HEK293 (cell line): Measurements from ENCODE around the gene RFTN1.
A peak's percentile ranks its signal among the peaks of the same experiment; 100 is the strongest.

Experiments
- CTCF ChIA-PET: fragments of 350-600 bp; formaldehyde crosslinking; extraction: SDS; loops from one replicate; lab custom pipeline; 2021; ENCODE audit warnings: antibody characterized with exemption; lab: Yijun Ruan, JAX
- POLR2A ChIA-PET: fragments of 300-600 bp; formaldehyde crosslinking; extraction: SDS; loops from one replicate; lab custom pipeline; 2020; ENCODE audit warnings: antibody characterized with exemption, inconsistent platforms; lab: Yijun Ruan, JAX
- H3K27ac ChIP-seq: fragments of 200-500 bp; sonication (Bioruptor generic); 2 replicates; pipeline ENCODE4 v1.5.1; 2014; ENCODE audit warnings: low read depth, low read length, control low read depth, inconsistent platforms; ENCODE audit errors: extremely low read depth
- H3K36me3 ChIP-seq, 2 experiments: fragments of 200-500 bp in 1 of 2; sonication (Bioruptor generic) in 1 of 2; 1 replicate in 1 of 2; 2 replicates in 1 of 2; pipeline ENCODE4 v1.5.1; 2014 to 2017; ENCODE audit warnings: inconsistent platforms in 2 of 2, low read length in 2 of 2; ENCODE audit not compliant: control insufficient read depth in 2 of 2, insufficient read depth in 1 of 2
- H3K4me1 ChIP-seq: fragments of 200-500 bp; sonication (Bioruptor generic); 2 replicates; pipeline ENCODE4 v1.5.1; 2014; ENCODE audit warnings: mild to moderate bottlenecking, low read length, inconsistent platforms; ENCODE audit not compliant: control insufficient read depth, insufficient read depth
- H3K4me3 ChIP-seq: 2 replicates; pipeline ENCODE4 v1.5.1; 2011; ENCODE audit warnings: low read depth, mild to moderate bottlenecking, control low read depth, low read length, moderate library complexity
- H3K9me3 ChIP-seq: fragments of 200-500 bp; sonication (Bioruptor generic); 2 replicates; pipeline ENCODE4 v1.5.1; 2014; ENCODE audit warnings: low read depth, low read length, inconsistent platforms; ENCODE audit not compliant: control insufficient read depth, insufficient read depth
- KLF8 ChIP-seq: fragments of 450-650 bp; formaldehyde crosslinking; IDR thresholded peaks from 2 replicates; pipeline ENCODE4 v1.5.1; 2016; ENCODE audit warnings: missing biosample characterization, missing genetic modification characterization
- OSR2 ChIP-seq: fragments of 450-650 bp; formaldehyde crosslinking; IDR thresholded peaks from 2 replicates; pipeline ENCODE4 v1.5.1; 2016; ENCODE audit warnings: missing biosample characterization, missing genetic modification characterization
- PRDM1 ChIP-seq: fragments of 450-650 bp; formaldehyde crosslinking; IDR thresholded peaks from 2 replicates; pipeline ENCODE4; 2016; ENCODE audit warnings: missing biosample characterization, missing genetic modification characterization
- RBAK ChIP-seq: fragments of 450-650 bp; formaldehyde crosslinking; IDR thresholded peaks from 2 replicates; pipeline ENCODE4 v1.5.1; 2016; ENCODE audit warnings: missing biosample characterization, missing genetic modification characterization
- SETDB1 ChIP-seq: IDR thresholded peaks from one replicate; pipeline ENCODE4 v1.6.1; 2017; ENCODE audit warnings: mild to moderate bottlenecking, low read length, moderate library complexity, mixed read lengths; ENCODE audit not compliant: insufficient read length
- ZFHX2 ChIP-seq: fragments of 450-650 bp; formaldehyde crosslinking; conservative IDR thresholded peaks from 2 replicates; pipeline ENCODE4 v1.5.1; 2016; ENCODE audit warnings: missing biosample characterization, missing genetic modification characterization
- ZNF114 ChIP-seq: fragments of 450-650 bp; formaldehyde crosslinking; IDR thresholded peaks from 2 replicates; pipeline ENCODE4 v1.5.0; 2017; ENCODE audit warnings: missing biosample characterization, missing genetic modification characterization
- ZNF133 ChIP-seq: fragments of 450-650 bp; formaldehyde crosslinking; IDR thresholded peaks from 2 replicates; pipeline ENCODE4 v1.5.1; 2016; ENCODE audit warnings: missing biosample characterization, missing genetic modification characterization
- ZNF23 ChIP-seq: fragments of 450-650 bp; formaldehyde crosslinking; IDR thresholded peaks from 2 replicates; pipeline ENCODE4 v1.5.1; 2016; ENCODE audit warnings: missing biosample characterization, missing genetic modification characterization, borderline replicate concordance
- ZNF266 ChIP-seq: fragments of 450-650 bp; formaldehyde crosslinking; IDR thresholded peaks from 2 replicates; pipeline ENCODE4 v1.5.1; 2016; ENCODE audit warnings: missing biosample characterization, missing genetic modification characterization, low read depth
- ZNF366 ChIP-seq: fragments of 450-650 bp; formaldehyde crosslinking; conservative IDR thresholded peaks from 2 replicates; pipeline ENCODE4 v1.5.1; 2016; ENCODE audit warnings: missing biosample characterization, missing genetic modification characterization
- ZNF501 ChIP-seq: fragments of 450-650 bp; formaldehyde crosslinking; IDR thresholded peaks from 2 replicates; pipeline ENCODE4 v1.5.1; 2016; ENCODE audit warnings: missing biosample characterization, missing genetic modification characterization
- ZNF747 ChIP-seq: fragments of 450-650 bp; formaldehyde crosslinking; IDR thresholded peaks from 2 replicates; pipeline ENCODE4 v1.5.1; 2016; ENCODE audit warnings: missing biosample characterization, missing genetic modification characterization
- ZNF837 ChIP-seq: fragments of 450-650 bp; formaldehyde crosslinking; IDR thresholded peaks from 2 replicates; pipeline ENCODE4 v1.5.1; 2016; ENCODE audit warnings: missing biosample characterization, missing genetic modification characterization
- TF ChIP-seq, protein P1 (sequence below): fragments of 450-650 bp; formaldehyde crosslinking; IDR thresholded peaks from 2 replicates; pipeline ENCODE4 v1.5.1; 2016; ENCODE audit warnings: missing biosample characterization, missing genetic modification characterization
- TF ChIP-seq, protein P2 (sequence below): IDR thresholded peaks from 2 replicates; pipeline ENCODE4 v1.6.1; 2011; ENCODE audit warnings: mild to moderate bottlenecking, low read depth, low read length, borderline replicate concordance
- TF ChIP-seq, protein P3 (sequence below): fragments of 450-650 bp; formaldehyde crosslinking; IDR thresholded peaks from 2 replicates; pipeline ENCODE4 v1.5.1; 2016; ENCODE audit warnings: missing biosample characterization, missing genetic modification characterization
- TF ChIP-seq, protein P4 (sequence below): fragments of 450-650 bp; formaldehyde crosslinking; IDR thresholded peaks from 2 replicates; pipeline ENCODE4 v1.5.1; 2016; ENCODE audit warnings: missing biosample characterization, missing genetic modification characterization
- TF ChIP-seq, protein P5 (sequence below): fragments of 450-650 bp; formaldehyde crosslinking; IDR thresholded peaks from 2 replicates; pipeline ENCODE4 v1.5.1; 2017; ENCODE audit warnings: missing biosample characterization, missing genetic modification characterization

RFTN1 gene

DNA sequence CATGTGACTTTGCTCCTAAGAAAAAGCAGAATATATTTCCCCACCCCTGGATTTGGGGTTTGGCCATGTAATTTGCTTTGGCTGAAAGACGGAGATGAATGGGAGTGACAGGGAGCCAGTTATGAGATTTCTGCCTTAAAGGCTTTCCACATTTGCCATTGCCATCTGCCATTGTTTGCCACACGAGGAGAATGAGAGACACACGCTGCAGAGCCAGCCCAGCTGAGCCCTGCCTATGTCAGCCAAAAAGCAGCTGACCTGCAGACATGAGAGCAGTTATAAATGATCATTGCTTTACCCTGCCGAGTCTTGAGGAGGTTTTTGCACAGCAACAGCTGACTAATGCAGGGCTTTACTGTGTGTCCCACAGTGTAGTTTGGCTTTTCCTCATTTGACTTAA, 40.6 kb upstream of the RFTN1 start:
- CTCF ChIA-PET, result interaction anchor here (0.6 to 3.2 kb wide), 2 partner anchors 42 to 264 kb away, joined by 3 to 14 read pairs; no protein-coding TSS in a partner anchor
- Histone ChIP-seq H3K36me3 (no peaks in the 10 kb centered on the region), H3K4me1 (no peaks in the 10 kb centered on the region), H3K9me3 (no peaks in the 10 kb centered on the region), H3K27ac (no peak overlapping the region), H3K4me3 (no peak overlapping the region)
- POLR2A ChIA-PET, result no interaction called here
- peak; percentile 24 for TF ChIP-seq SETDB1
- TF ChIP-seq, protein P1, sequence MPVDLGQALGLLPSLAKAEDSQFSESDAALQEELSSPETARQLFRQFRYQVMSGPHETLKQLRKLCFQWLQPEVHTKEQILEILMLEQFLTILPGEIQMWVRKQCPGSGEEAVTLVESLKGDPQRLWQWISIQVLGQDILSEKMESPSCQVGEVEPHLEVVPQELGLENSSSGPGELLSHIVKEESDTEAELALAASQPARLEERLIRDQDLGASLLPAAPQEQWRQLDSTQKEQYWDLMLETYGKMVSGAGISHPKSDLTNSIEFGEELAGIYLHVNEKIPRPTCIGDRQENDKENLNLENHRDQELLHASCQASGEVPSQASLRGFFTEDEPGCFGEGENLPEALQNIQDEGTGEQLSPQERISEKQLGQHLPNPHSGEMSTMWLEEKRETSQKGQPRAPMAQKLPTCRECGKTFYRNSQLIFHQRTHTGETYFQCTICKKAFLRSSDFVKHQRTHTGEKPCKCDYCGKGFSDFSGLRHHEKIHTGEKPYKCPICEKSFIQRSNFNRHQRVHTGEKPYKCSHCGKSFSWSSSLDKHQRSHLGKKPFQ (tag by site-specific recombination), result no peak

DNA sequence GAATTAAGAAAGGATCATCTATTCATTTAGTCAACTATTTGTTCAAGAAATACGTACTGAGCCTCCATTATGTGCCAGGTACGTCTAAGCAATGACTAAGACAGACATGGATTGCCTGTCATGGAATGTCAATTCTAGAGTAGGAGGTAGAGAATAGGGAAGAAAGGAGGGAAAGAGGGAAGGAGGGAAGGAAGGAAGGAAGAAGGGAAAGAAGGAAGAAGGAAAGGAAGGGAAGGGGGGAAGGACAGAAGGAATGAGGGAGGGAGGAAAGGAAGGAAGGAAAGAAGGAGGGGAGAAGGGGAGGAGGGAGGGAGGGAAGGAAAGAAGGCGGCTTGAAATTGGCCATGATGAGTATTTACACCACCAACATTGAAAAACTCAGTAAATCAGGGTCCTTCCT, 39.3 kb upstream of the RFTN1 start:
- Histone ChIP-seq H3K36me3 (no peaks in the 10 kb centered on the region), H3K9me3 (no peaks in the 10 kb centered on the region), H3K4me3 (no peak overlapping the region), H3K27ac (no peak overlapping the region), H3K4me1 (no peaks in the 10 kb centered on the region)
- TF ChIP-seq ZNF366 (tag by site-specific recombination), result peak; percentile 88
- no peak for TF ChIP-seq ZNF837 (tag by site-specific recombination)
- no peak for TF ChIP-seq RBAK (tag by site-specific recombination)
- TF ChIP-seq OSR2 (tag by site-specific recombination), result no peak
- no peak for TF ChIP-seq ZNF133 (tag by site-specific recombination)
- TF ChIP-seq, protein P2, sequence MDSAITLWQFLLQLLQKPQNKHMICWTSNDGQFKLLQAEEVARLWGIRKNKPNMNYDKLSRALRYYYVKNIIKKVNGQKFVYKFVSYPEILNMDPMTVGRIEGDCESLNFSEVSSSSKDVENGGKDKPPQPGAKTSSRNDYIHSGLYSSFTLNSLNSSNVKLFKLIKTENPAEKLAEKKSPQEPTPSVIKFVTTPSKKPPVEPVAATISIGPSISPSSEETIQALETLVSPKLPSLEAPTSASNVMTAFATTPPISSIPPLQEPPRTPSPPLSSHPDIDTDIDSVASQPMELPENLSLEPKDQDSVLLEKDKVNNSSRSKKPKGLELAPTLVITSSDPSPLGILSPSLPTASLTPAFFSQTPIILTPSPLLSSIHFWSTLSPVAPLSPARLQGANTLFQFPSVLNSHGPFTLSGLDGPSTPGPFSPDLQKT, result no peak
- no peak for TF ChIP-seq ZNF747 (tag by site-specific recombination)
- TF ChIP-seq ZFHX2 (tag by site-specific recombination), result no peak
- CTCF ChIA-PET, result interaction anchor here (1.0 to 3.9 kb wide), 4 partner anchors 36 to 284 kb away, joined by 3 to 67 read pairs (median 18); no protein-coding TSS in a partner anchor
- POLR2A ChIA-PET, result no interaction called here

DNA sequence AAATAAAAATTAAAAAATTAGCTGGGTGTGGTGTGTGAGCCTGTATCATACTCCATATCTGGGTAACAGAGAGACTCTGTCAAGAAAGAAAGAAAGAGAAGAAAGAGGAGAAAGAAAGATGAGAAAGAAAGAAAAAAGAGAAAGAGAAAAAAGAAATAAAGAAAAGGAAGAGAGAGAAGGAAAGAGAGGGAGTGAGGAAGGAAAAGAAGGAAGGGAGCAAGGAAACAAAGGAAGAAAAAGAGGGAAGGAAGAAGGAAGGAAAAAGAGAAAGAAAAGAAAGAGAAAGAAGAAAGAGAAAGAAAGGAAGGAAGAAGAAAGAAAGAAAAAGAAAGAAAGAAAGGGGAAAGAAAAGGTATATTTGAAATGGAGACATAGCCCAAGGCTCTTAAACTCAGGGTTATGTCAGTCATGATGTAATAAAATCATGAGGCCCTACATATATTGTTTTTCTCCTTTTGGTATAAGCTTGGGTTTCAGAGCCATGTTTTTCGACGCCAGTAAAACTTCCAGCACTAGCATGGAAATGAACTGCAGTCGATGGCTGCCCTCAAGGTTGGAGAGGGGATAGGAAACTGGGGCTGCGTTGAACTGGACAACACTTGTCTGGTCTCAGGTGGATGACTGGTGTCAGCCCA, 38.0 kb upstream of the RFTN1 start:
- Histone ChIP-seq H3K9me3 (no peaks in the 10 kb centered on the region), H3K4me3 (no peak overlapping the region), H3K4me1 (no peaks in the 10 kb centered on the region)
- no peak for TF ChIP-seq ZNF501 (tag by site-specific recombination)
- TF ChIP-seq ZNF266, result 0 out of 2 replicates have a peak, but pooled peaks have one; percentile 6
- TF ChIP-seq, protein P3, sequence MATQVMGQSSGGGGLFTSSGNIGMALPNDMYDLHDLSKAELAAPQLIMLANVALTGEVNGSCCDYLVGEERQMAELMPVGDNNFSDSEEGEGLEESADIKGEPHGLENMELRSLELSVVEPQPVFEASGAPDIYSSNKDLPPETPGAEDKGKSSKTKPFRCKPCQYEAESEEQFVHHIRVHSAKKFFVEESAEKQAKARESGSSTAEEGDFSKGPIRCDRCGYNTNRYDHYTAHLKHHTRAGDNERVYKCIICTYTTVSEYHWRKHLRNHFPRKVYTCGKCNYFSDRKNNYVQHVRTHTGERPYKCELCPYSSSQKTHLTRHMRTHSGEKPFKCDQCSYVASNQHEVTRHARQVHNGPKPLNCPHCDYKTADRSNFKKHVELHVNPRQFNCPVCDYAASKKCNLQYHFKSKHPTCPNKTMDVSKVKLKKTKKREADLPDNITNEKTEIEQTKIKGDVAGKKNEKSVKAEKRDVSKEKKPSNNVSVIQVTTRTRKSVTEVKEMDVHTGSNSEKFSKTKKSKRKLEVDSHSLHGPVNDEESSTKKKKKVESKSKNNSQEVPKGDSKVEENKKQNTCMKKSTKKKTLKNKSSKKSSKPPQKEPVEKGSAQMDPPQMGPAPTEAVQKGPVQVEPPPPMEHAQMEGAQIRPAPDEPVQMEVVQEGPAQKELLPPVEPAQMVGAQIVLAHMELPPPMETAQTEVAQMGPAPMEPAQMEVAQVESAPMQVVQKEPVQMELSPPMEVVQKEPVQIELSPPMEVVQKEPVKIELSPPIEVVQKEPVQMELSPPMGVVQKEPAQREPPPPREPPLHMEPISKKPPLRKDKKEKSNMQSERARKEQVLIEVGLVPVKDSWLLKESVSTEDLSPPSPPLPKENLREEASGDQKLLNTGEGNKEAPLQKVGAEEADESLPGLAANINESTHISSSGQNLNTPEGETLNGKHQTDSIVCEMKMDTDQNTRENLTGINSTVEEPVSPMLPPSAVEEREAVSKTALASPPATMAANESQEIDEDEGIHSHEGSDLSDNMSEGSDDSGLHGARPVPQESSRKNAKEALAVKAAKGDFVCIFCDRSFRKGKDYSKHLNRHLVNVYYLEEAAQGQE (tag by site-specific recombination), result 0 out of 2 replicates have a peak, but pooled peaks have one; percentile 21
- TF ChIP-seq, protein P4, sequence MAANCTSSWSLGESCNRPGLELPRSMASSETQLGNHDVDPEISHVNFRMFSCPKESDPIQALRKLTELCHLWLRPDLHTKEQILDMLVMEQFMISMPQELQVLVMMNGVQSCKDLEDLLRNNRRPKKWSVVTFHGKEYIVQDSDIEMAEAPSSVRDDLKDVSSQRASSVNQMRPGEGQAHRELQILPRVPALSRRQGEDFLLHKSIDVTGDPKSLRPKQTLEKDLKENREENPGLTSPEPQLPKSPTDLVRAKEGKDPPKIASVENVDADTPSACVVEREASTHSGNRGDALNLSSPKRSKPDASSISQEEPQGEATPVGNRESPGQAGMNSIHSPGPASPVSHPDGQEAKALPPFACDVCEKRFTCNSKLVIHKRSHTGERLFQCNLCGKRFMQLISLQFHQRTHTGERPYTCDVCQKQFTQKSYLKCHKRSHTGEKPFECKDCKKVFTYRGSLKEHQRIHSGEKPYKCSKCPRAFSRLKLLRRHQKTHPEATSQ (tag by site-specific recombination), result no peak
- 0 out of 2 replicates have a peak, but pooled peaks have one; percentile 10 for TF ChIP-seq PRDM1 (tag by site-specific recombination)
- TF ChIP-seq KLF8 (tag by site-specific recombination), result no peak
- peak; percentile 61; the same call in 1 of the 2 replicates for TF ChIP-seq ZNF114 (tag by site-specific recombination)
- peak; percentile 92 for TF ChIP-seq ZNF366 (tag by site-specific recombination)
- TF ChIP-seq, protein P5, sequence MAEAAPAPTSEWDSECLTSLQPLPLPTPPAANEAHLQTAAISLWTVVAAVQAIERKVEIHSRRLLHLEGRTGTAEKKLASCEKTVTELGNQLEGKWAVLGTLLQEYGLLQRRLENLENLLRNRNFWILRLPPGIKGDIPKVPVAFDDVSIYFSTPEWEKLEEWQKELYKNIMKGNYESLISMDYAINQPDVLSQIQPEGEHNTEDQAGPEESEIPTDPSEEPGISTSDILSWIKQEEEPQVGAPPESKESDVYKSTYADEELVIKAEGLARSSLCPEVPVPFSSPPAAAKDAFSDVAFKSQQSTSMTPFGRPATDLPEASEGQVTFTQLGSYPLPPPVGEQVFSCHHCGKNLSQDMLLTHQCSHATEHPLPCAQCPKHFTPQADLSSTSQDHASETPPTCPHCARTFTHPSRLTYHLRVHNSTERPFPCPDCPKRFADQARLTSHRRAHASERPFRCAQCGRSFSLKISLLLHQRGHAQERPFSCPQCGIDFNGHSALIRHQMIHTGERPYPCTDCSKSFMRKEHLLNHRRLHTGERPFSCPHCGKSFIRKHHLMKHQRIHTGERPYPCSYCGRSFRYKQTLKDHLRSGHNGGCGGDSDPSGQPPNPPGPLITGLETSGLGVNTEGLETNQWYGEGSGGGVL (tag by site-specific recombination), result 0 out of 2 replicates have a peak, but pooled peaks have one; percentile 9
- TF ChIP-seq ZNF23 (tag by site-specific recombination), result no peak
- TF ChIP-seq, all 188 proteins: peak for 6
- ChIA-PET CTCF (interaction anchor here (0.6 to 3.9 kb wide), 13 partner anchors 15 to 1335 kb away, joined by 3 to 67 read pairs (median 4); no protein-coding TSS in a partner anchor), POLR2A (no interaction called here)
- Histone ChIP-seq H3K27ac (no peak overlapping the region), H3K36me3 (no peaks in the 10 kb centered on the region)
